Mesodermal cell (in vitro differentiated cells): ENCODE results near the gene PCP4L1.
"Not testable (repeated sequence)": the region's sequence is repeated elsewhere in the genome, so short reads cannot be mapped to it uniquely, and the experiment has no call there.

Source experiments
- H3K27ac ChIP-seq: 2 replicates; pipeline ENCODE4 v1.7.0; 2013; ENCODE audit warnings: mild to moderate bottlenecking, low read depth, low read length, moderate library complexity; ENCODE audit not compliant: severe bottlenecking
- H3K36me3 ChIP-seq: 2 replicates; pipeline ENCODE4 v1.7.1; 2013; ENCODE audit warnings: mild to moderate bottlenecking, low read length, moderate library complexity; ENCODE audit not compliant: control insufficient read depth, insufficient read depth
- H3K4me1 ChIP-seq: one replicate; pipeline ENCODE4 v1.7.1; 2013; ENCODE audit warnings: mild to moderate bottlenecking, low read length; ENCODE audit not compliant: insufficient read depth, control insufficient read depth, poor library complexity, severe bottlenecking
- H3K4me3 ChIP-seq: 2 replicates; pipeline ENCODE4 v1.7.0; 2013; ENCODE audit warnings: low read length, control low read depth, mild to moderate bottlenecking; ENCODE audit not compliant: insufficient read depth, poor library complexity, severe bottlenecking; ENCODE audit errors: extremely low read depth
- H3K9me3 ChIP-seq: 2 replicates; pipeline ENCODE4 v1.7.1; 2013; ENCODE audit warnings: mild to moderate bottlenecking, low read length, moderate library complexity; ENCODE audit not compliant: control insufficient read depth
- WGBS, 2 experiments: methylation state at CpG; one replicate each; pipeline ENCODE4 v1.1.5; 2013; ENCODE audit warnings: missing lambda C conversion rate in 2 of 2; ENCODE audit not compliant: insufficient coverage in 2 of 2; 5-methylcytosine and 5-hydroxymethylcytosine counted together

PCP4L1 gene

DNA sequence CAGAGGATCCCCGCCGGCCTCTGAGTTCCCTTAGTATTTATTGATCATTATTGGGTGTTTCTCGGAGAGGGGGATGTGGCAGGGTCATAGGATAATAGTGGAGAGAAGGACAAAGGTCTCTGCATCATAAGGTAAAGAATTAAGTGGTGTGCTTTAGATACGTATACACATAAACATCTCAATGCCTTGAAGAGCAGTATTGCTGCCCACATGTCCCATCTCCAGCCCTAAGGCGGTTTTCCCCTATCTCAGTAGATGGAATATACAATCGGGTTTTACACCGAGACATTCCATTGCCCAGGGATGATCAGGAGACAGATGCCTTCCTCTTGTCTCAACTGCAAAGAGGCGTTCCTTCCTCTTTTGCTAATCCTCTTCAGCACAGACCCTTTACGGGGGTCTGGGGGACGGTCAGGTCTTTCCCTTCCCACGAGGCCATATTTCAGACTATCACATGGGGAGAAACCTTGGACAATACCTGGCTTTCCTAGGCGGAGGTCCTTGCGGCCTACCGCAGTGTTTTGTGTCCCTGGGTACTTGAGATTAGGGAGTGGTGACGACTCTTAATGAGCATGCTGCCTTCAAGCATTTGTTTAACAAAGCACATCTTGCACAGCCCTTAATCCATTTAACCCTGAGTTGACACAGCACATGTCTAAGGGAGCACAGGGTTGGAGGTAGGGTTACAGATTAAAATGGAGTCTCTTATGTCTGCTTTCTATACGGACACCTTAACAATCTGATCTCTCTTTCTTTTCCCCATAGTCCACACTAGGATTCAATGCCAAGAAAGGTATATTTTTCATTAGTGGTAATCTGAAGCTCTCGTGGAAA, 57.5 kb downstream of the PCP4L1 start:
- H3K36me3 ChIP-seq, H3K4me1 ChIP-seq, H3K4me3 ChIP-seq, H3K9me3 ChIP-seq, H3K27ac ChIP-seq: not testable (repeated sequence)
- 74 to 78% methylated on average over 3 to 10 of the region's 17 CpGs for WGBS, 2 experiments

DNA sequence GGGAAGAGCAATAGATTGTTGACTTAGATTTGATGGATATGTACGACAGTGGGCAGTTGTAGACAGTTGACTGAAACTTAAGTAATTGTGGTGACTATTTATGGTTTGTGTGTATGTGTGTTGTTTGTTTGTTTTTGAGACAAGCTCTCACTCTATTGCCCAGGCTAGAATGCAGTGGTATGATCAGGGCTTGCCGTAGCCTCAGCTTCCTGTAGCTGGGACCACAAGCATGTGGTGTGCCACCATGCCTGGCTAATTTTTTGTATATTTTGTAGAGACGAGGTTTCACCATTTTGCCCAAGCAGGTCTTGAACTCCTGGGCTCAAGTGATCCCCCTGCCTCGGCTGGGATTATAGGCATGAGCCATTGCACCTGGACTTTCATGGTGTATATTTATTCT, 65.5 kb downstream of the PCP4L1 start:
- Histone ChIP-seq H3K36me3 (peaks cover 54% of the 10 kb centered on the region), H3K9me3 (no peaks in the 10 kb centered on the region), H3K27ac (no peak overlapping the region), H3K4me1 (no peaks in the 10 kb centered on the region), H3K4me3 (no peak overlapping the region)
- 94 to 100% methylated on average over 2 to 4 of the region's 4 CpGs for WGBS, 2 experiments

DNA sequence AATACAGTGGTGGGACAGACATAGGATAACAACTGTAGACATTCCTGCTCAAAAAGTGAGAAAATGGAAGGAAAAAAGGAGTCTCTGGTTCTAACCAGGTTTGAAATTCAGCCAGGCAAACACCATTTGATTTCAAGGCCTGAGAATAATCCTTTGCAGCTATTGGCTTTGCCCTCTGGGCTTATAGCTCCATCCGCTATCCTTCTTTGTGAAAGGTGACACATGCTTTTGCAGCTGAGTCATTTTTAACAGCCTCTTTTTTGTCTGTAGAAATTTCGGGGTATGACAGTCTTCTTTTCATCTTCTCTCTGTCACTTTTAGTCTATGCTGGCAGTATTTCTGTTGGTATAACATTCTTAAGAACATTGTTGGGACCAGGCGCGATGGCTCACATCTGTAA, 71.8 kb downstream of the PCP4L1 start:
- 93 to 97% methylated on average over 3 to 4 of the region's 4 CpGs for WGBS, 2 experiments
- peaks cover 85% of the 10 kb centered on the region for H3K36me3 ChIP-seq

DNA sequence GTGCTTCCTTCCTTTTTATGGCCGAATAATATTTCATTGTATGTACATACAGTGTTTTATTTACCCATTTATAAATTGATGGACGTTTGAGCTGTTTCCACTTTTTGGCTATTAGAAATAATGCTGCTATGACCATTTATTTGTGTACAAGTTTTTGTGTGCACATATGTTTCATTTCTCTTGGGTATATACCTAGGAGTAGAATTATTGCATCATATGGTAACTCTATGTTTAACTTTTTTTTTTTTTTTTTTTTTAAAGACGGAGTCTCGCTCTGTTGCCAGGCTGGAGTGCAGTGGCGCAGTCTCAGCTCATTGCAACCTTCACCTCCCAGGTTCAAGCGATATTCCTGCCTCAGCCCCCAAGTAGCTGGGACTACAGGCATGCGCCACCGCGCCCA, 74.6 kb downstream of the PCP4L1 start:
- Histone ChIP-seq H3K4me3 (no peak overlapping the region), H3K27ac (no peak overlapping the region), H3K4me1 (no peaks in the 10 kb centered on the region), H3K9me3 (no peaks in the 10 kb centered on the region), H3K36me3 (peaks cover 84% of the 10 kb centered on the region)
- WGBS, 2 experiments, result 93 to 97% methylated on average over 6 to 7 of the region's 9 CpGs

More for the DNA sequence above, 71.8 kb downstream of the PCP4L1 start:
- H3K27ac ChIP-seq, result no peak overlapping the region
- no peaks in the 10 kb centered on the region for H3K9me3 ChIP-seq
- H3K4me3 ChIP-seq, result no peak overlapping the region
- no peaks in the 10 kb centered on the region for H3K4me1 ChIP-seq
